GM19023 (cell line): ENCODE results near the gene PRSS23.
"Not testable (repeated sequence)": the region's sequence is repeated elsewhere in the genome, so short reads cannot be mapped to it uniquely, and the experiment has no call there.

Experiments used
- ATAC-seq: cut with Tn5 transposase; IDR thresholded peaks from one replicate; pipeline ENCODE4 v1.9.1; 2021; ENCODE audit warnings: mild to moderate bottlenecking, moderate library complexity; ENCODE audit not compliant: unreplicated experiment

Gene PRSS23, protein sequence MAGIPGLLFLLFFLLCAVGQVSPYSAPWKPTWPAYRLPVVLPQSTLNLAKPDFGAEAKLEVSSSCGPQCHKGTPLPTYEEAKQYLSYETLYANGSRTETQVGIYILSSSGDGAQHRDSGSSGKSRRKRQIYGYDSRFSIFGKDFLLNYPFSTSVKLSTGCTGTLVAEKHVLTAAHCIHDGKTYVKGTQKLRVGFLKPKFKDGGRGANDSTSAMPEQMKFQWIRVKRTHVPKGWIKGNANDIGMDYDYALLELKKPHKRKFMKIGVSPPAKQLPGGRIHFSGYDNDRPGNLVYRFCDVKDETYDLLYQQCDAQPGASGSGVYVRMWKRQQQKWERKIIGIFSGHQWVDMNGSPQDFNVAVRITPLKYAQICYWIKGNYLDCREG

DNA sequence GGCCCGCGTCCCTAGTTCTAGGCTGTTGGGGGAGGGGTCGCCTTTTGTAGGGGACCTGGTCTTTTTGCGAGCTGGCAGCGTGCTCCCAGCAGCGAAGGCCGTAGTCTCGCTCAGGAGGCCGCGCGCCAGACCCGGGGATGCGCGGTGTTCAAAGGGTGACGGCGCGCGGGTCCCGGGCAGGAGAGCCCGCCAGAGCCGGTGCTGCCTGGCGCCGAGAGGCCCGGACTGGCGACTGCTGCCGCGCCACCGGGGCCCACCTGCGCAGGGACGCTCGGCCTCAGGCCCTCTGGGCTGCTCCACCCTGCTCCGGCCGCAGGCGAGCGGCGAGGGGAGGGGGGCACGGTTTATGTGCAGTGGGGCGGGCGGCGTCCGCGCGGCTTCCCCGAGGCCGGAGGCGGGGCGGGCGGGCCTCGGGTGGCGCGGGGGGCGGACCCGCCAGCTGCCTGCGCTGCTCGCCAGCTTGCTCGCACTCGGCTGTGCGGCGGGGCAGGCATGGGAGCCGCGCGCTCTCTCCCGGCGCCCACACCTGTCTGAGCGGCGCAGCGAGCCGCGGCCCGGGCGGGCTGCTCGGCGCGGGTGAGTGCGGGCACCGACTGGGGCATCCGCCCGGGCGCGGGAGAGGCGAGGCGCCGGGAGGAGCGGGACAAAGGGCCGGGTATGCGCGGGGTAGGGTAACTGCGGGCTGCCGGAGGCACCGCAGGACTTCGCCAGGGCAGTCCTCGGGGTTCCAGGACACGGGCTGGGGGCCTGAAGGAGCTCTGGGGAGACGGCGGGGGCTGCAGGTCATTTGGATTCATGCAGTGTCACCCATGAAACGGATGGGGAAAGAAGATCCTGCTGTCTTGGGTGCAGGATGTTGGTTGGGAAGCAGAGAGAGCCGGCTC lies at the start of gene PRSS23:
Gene PRSS23 (plus strand): TSS at position 467 of the 884 bp plus-strand sequence. CDS start 7,102 bp downstream, outside the sequence.
- ATAC-seq = no peak

DNA sequence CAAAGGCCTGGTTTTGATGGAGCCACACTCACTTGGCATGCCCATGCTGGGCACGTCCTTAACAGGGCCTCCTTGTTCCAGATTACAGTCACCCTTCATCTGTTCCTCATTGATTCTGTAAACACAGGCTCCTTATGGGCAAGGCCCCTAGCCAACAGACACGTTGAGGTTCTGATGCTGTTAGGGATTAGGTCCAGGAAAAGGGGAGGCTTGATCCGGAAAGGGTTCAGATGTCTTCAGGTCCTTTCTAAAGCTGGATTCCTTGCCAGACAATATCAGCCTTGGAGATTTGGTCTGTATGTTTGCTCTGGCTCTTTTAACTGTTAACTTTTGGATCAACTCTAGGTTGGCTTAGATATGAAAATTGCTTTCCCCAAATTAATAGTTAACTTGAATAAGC lies 46.9 kb upstream of the PRSS23 start:
- no peak for ATAC-seq

DNA sequence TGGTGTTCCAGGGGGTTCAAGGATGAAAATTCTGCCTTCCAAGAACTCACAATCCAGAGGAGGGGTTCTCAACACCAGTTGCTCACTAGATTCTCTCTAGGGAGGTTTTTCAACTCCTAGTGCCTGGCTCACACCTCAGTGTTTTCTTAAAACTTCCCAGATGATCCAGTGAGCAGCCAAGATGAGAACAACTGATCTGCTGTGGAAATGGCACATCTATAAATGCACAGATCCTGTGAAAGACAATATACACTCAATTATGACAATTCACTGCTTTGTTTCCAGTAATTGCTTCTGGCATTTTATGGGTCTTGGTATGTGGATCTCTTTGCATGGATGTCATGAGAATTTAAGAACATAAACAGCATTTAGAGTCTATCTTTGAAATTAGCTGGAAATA lies 45.2 kb upstream of the PRSS23 start:
- no peak for ATAC-seq

GRCh38 chr11:86758171-86758570 lies 42.2 kb upstream of the PRSS23 start:
- no peak for ATAC-seq

DNA sequence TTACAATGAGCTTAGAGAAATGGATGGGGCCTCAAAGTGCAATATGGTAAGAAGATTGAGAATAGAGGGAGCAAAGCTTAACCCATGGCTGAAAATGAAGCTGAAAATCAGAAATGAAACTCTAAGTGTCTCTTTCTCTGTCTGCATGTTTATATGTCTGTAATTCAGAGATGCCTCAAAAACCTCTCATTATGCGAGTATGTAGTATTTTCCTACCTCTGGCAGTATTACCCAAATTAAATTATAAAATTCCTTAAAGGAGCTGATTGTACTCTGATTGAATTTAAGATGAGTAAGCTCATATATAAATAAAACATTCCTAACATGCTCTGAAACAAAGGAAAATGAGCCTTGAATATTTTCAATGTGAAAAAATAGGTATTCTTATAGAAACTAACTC lies 39.8 kb upstream of the PRSS23 start:
- no peak for ATAC-seq

- ATAC-seq = no peak
Measured at GRCh38 chr11:86761978-86762377, 38.4 kb upstream of the PRSS23 start.

DNA sequence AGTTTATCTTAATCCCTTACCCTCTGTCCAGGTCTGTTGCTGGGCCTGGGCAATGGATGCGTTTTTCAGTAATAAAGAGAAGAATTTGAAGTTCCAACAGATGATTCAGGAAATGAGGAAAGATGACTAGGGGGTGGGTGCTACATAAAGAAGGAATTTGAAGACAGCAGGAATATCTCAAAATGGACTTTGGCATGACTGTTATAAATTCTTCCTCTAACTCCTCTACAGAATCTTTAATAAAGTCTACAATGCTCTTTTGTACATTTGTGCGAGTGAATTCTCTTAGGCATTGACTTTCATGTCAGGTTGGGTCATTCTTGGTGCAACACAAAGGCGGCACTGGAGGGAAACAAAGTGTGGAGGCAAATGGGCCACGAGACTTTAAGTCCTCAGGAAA lies 35.1 kb upstream of the PRSS23 start:
- no peak for ATAC-seq

- no peak for ATAC-seq
Measured at GRCh38 chr11:86765878-86766277, 34.5 kb upstream of the PRSS23 start.

GRCh38 chr11:86769219-86769618 lies 31.1 kb upstream of the PRSS23 start:
- ATAC-seq = no peak

- ATAC-seq = not testable (repeated sequence)
Measured at GRCh38 chr11:86770473-86771027, 29.8 kb upstream of the PRSS23 start.

GRCh38 chr11:86772999-86773398 lies 27.3 kb upstream of the PRSS23 start:
- no peak for ATAC-seq

DNA sequence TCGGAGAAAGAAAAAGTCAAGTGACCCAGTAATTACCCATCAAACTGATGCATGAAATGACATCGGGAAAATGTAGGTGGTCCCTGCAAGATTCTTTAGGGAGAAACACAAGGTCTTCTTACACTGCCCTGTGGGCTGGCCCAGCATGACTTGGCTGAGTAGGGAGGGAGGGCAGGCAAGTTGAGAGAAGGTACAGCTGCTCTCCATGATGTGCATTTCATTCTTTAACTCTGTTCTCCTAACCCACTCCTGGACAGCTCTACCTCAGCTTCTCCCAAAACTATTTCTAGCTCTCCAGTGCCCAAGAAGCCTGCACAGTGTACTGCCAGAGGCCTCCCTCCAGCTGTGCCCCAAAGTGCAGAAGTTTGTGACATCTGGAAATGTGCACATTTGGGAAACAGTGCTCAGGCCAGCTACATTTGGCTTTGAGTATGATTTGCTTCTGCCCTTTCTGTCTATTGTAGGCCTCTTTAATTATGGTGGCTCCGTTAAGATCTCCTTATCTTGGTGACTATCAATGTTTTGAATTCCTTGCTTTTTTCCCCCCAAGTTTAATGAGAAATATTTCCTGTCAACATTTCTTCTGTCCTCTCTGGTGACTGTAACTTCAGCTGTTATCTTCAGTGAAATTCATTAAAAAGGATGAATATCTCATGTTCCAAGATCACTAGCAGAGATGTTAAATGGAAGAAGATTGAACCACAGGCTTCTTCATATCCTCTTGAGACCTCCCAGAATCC lies 26.7 kb upstream of the PRSS23 start:
- ATAC-seq = no peak

DNA sequence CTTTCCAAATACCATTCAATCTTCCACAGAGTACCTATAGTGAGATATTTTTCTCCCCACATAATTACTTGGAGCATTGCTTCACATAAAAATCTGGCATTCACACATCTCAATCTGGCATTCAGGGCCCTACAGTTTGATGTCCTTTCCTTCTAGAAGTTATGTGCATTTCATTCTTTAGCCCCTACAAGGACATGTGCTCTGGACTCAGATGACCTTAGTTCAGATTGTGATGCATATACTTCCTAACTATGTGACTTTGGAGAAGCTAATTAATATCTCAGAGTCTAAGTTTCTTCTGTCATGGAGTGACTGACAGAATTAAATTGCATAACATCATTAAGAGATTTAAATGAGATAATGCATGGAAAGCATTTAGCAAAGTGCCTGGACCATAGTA lies 25.9 kb upstream of the PRSS23 start:
- no peak for ATAC-seq

- ATAC-seq = no peak
Measured at GRCh38 chr11:86775361-86775760, 25.0 kb upstream of the PRSS23 start.

DNA sequence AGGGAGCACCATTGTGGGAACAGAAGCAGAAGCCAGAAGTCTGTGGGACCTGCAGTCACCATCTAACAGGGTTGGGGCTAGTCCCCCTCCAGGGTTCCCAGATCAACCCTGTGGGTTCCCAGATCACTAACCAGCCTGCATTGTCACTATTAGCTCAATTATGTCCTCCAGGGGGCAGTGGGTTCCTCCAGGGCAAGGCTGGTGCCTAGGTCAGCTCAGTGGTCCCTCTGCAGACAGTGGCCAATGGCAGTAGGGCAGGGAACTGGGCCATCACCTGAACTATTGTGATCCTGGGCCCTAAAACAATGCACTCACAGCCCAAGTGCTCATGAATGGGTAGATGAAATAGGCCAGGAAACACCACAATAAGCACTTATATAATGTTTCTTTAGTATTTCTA lies 18.8 kb upstream of the PRSS23 start:
- no peak for ATAC-seq

DNA sequence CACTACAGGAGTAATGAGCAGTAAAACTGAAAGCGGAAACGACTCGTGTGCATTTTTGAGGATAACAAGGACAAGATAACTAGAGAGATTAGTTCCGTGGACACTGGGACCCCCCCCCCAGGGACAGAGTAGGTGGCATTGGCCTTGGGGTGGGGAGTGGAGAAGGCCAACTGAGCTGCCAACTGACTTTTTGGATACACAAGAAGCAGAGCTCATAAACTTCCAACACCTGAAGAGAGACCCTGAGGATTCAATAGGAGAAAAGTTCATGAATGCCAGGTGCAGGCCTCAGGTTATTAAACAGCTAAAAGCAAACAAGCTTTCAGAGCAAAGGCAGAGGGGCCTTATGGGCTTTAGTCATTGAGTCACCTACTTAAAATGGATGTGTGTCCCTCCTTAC lies 17.6 kb upstream of the PRSS23 start:
- no peak for ATAC-seq

- no peak for ATAC-seq
Measured at GRCh38 chr11:86783661-86784060, 16.7 kb upstream of the PRSS23 start.

GRCh38 chr11:86784241-86784681 lies 16.1 kb upstream of the PRSS23 start:
- no peak for ATAC-seq

GRCh38 chr11:86785576-86785975 lies 14.8 kb upstream of the PRSS23 start:
- ATAC-seq = no peak

DNA sequence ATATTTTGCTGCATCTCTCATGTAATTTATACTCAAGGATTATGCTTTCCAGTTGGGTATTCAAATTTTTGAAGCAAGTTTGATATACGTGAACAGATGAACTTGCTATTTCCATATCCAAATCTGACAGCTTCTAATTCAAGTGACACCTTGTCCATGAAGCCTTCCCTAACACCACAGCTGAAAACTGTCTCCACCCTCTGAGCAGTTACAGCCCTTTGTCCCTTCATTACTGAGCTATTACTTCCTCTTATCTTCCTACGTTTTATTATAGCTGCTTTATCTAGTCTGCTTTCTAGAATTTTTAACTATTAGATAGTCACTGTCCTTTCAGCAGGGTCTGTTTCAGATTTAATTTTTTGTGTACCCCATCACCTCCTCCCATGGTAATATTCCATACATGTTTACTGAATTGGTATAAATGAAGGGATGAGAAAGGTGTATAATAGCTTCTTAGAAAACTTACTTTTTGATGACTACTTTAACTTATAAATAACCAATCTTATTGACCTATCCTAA lies 13.3 kb upstream of the PRSS23 start:
- ATAC-seq = no peak

- ATAC-seq = no peak
Measured at GRCh38 chr11:86787656-86788055, 12.7 kb upstream of the PRSS23 start.
